ENCODE results near the gene ORAI3. TPM values are rescaled to one million over a fixed set of nuclear protein-coding genes. Genes with fewer than 3 reads are reported as not detected.
A peak's percentile ranks its signal among the peaks of the same experiment; 100 is the strongest.

Gene ORAI3
- total and polyA plus RNA-seq, 2 experiments from 2014 or later, result 31.6 to 36.1 TPM

- Histone ChIP-seq H3K79me2 (ENCODE audit: insufficient read depth) (peaks cover 17% of the 10 kb centered on the region), H3K27me3 (replicated peaks; ENCODE audit: insufficient read depth) (no peaks in the 10 kb centered on the region), H3K9me3 (ENCODE audit: low read depth) (no peaks in the 10 kb centered on the region), H2AFZ (no peak overlapping the region), H3K36me3 (ENCODE audit: low read depth) (peaks cover 1% of the 10 kb centered on the region; the same call in 1 of the 2 replicates), H3K4me3 (no peak overlapping the region), H3K4me1 (ENCODE audit: insufficient read depth) (peaks cover 21% of the 10 kb centered on the region), H4K20me1 (ENCODE audit: insufficient read depth) (no peaks in the 10 kb centered on the region), H3K4me2 (ENCODE audit: unreplicated experiment) (no peak overlapping the region), H3F3A (ENCODE audit: insufficient read depth) (peaks cover 33% of the 10 kb centered on the region), H3K9me2 (ENCODE audit: insufficient read depth) (no peaks in the 10 kb centered on the region), H3K27ac (no peak overlapping the region), H3K9ac (no peak overlapping the region)
- DNase-seq, result no peak
- no peak for TF ChIP-seq EZH2 (IDR thresholded peaks at IDR 0.05; ENCODE audit: insufficient read depth, poor library complexity, severe bottlenecking)
- in situ Hi-C loops (cut with MboI), result loop anchor here (25.0 kb wide), 2 partner anchors 757 to 932 kb away; a partner anchor contains a TSS
- WGBS, 2 experiments (ENCODE audit: low coverage in 1 of 2, low lambda C conversion rate in 2 of 2, missing lambda C conversion rate in 2 of 2), result 74 to 76% methylated on average over 8 of the region's 8 CpGs
Measured at GRCh38 chr16:30954993-30955392, 6.1 kb downstream of the ORAI3 start.

- Histone ChIP-seq H3K9ac (peak overlapping the region; percentile 99), H3K36me3 (ENCODE audit: low read depth) (peaks cover 13% of the 10 kb centered on the region; the same call in 1 of the 2 replicates), H2AFZ (peak overlapping the region; percentile 99), H3K9me2 (ENCODE audit: insufficient read depth) (no peaks in the 10 kb centered on the region), H4K20me1 (ENCODE audit: insufficient read depth) (no peaks in the 10 kb centered on the region), H3K4me3 (peak overlapping the region; percentile 98), H3K4me2 (ENCODE audit: unreplicated experiment) (peak overlapping the region; percentile 100), H3K4me1 (ENCODE audit: insufficient read depth) (peaks cover 7% of the 10 kb centered on the region), H3K27me3 (replicated peaks; ENCODE audit: insufficient read depth) (no peaks in the 10 kb centered on the region), H3K79me2 (ENCODE audit: insufficient read depth) (peaks cover 34% of the 10 kb centered on the region), H3K27ac (peak overlapping the region; percentile 100), H3K9me3 (ENCODE audit: low read depth) (no peaks in the 10 kb centered on the region), H3F3A (ENCODE audit: insufficient read depth) (peaks cover 19% of the 10 kb centered on the region)
- DNase-seq, result peak; percentile 95
- 21 to 24% methylated on average over 37 to 38 of the region's 42 CpGs for WGBS, 2 experiments (ENCODE audit: low coverage in 1 of 2, low lambda C conversion rate in 2 of 2, missing lambda C conversion rate in 2 of 2)
- in situ Hi-C loops (cut with MboI), result loop anchor here (25.0 kb wide), 2 partner anchors 755 to 930 kb away; a partner anchor contains a TSS
- TF ChIP-seq EZH2phosphoT487 (IDR thresholded peaks at IDR 0.05; ENCODE audit: insufficient read depth, low read depth), result no peak
- TF ChIP-seq EZH2 (IDR thresholded peaks at IDR 0.05; ENCODE audit: insufficient read depth, poor library complexity, severe bottlenecking), result no peak
Measured at GRCh38 chr16:30956601-30957455, 8.0 kb downstream of the ORAI3 start.

GRCh38 chr16:30957456-30958174 lies 8.7 kb downstream of the ORAI3 start, which contains the start of gene SETD1A:
Gene SETD1A, plus strand, starts transcription at chr16:30957754. Its CDS starts 978 bp downstream, at chr16:30958732.
- TF ChIP-seq EZH2 (IDR thresholded peaks at IDR 0.05; ENCODE audit: insufficient read depth, poor library complexity, severe bottlenecking), result no peak
- no peak for TF ChIP-seq EZH2phosphoT487 (IDR thresholded peaks at IDR 0.05; ENCODE audit: insufficient read depth, low read depth)
- Histone ChIP-seq H3F3A (ENCODE audit: insufficient read depth) (peaks cover 13% of the 10 kb centered on the region), H3K4me1 (ENCODE audit: insufficient read depth) (peaks cover 7% of the 10 kb centered on the region), H3K27me3 (replicated peaks; ENCODE audit: insufficient read depth) (no peaks in the 10 kb centered on the region), H3K27ac (peak within 1 kb of the TSS; percentile 100), H4K20me1 (ENCODE audit: insufficient read depth) (no peaks in the 10 kb centered on the region), H2AFZ (peak within 1 kb of the TSS; percentile 99), H3K36me3 (ENCODE audit: low read depth) (peaks cover 20% of the 10 kb centered on the region; the same call in 1 of the 2 replicates), H3K9ac (peak within 1 kb of the TSS; percentile 99), H3K4me2 (ENCODE audit: unreplicated experiment) (peak within 1 kb of the TSS; percentile 100), H3K9me2 (ENCODE audit: insufficient read depth) (no peaks in the 10 kb centered on the region), H3K9me3 (ENCODE audit: low read depth) (no peaks in the 10 kb centered on the region), H3K79me2 (ENCODE audit: insufficient read depth) (peaks cover 42% of the 10 kb centered on the region), H3K4me3 (peak within 1 kb of the TSS; percentile 98)
- in situ Hi-C loops (cut with MboI), result loop anchor here (25.0 kb wide), 2 partner anchors 755 to 930 kb away; a partner anchor contains a TSS
- peak; percentile 99 for DNase-seq
- WGBS, 2 experiments (ENCODE audit: low coverage in 1 of 2, low lambda C conversion rate in 2 of 2, missing lambda C conversion rate in 2 of 2), result 0 to 1% methylated on average over 41 to 81 of the region's 85 CpGs

All from GM23248 (cell line).